ENCODE measurements around the gene CLIP4. TPM values are rescaled to one million over a fixed set of nuclear protein-coding genes. Genes with fewer than 3 reads are reported as not detected.

CLIP4 gene
- polyA plus RNA-seq, 3 donors: 14.0 to 29.6 (median 14.1) TPM

- DNase-seq (ENCODE audit: extremely low read depth in 1 of 11, low read depth in 9 of 11, low spot score in 4 of 11): no peak
Measured at GRCh38 chr2:29164091-29164846, 49.1 kb downstream of the CLIP4 start.

GRCh38 chr2:29165362-29166241 lies 50.4 kb downstream of the CLIP4 start:
- peak in 5 of 11 donors; percentile 7 to 21 (median 18) for DNase-seq (ENCODE audit: extremely low read depth in 1 of 11, low read depth in 9 of 11, low spot score in 4 of 11)

GRCh38 chr2:29166242-29167039 lies 51.2 kb downstream of the CLIP4 start:
- no peak for DNase-seq (ENCODE audit: extremely low read depth in 1 of 11, low read depth in 9 of 11, low spot score in 4 of 11)

- DNase-seq (ENCODE audit: extremely low read depth in 1 of 11, low read depth in 9 of 11, low spot score in 4 of 11): no peak
Measured at GRCh38 chr2:29174937-29175336, 59.7 kb downstream of the CLIP4 start.

GRCh38 chr2:29175338-29175737 lies 60.1 kb downstream of the CLIP4 start:
- DNase-seq (ENCODE audit: extremely low read depth in 1 of 11, low read depth in 9 of 11, low spot score in 4 of 11): no peak

- DNase-seq (ENCODE audit: extremely low read depth in 1 of 11, low read depth in 9 of 11, low spot score in 4 of 11): no peak
Measured at GRCh38 chr2:29182334-29182733, 67.1 kb downstream of the CLIP4 start.

GRCh38 chr2:29182920-29183319 lies 67.7 kb downstream of the CLIP4 start:
- no peak for DNase-seq (ENCODE audit: extremely low read depth in 1 of 11, low read depth in 9 of 11, low spot score in 4 of 11)

GRCh38 chr2:29184531-29184930 lies 69.3 kb downstream of the CLIP4 start:
- DNase-seq (ENCODE audit: extremely low read depth in 1 of 11, low read depth in 9 of 11, low spot score in 4 of 11): no peak

GRCh38 chr2:29186817-29187216 lies 71.6 kb downstream of the CLIP4 start:
- no peak for DNase-seq (ENCODE audit: extremely low read depth in 1 of 11, low read depth in 9 of 11, low spot score in 4 of 11)

GRCh38 chr2:29187926-29188325 lies 72.7 kb downstream of the CLIP4 start:
- no peak for DNase-seq (ENCODE audit: extremely low read depth in 1 of 11, low read depth in 9 of 11, low spot score in 4 of 11)

GRCh38 chr2:29189052-29189451 lies 73.8 kb downstream of the CLIP4 start:
- DNase-seq (ENCODE audit: extremely low read depth in 1 of 11, low read depth in 9 of 11, low spot score in 4 of 11): no peak

- no peak for DNase-seq (ENCODE audit: extremely low read depth in 1 of 11, low read depth in 9 of 11, low spot score in 4 of 11)
Measured at GRCh38 chr2:29191817-29192216, 76.6 kb downstream of the CLIP4 start.

- no peak for DNase-seq (ENCODE audit: extremely low read depth in 1 of 11, low read depth in 9 of 11, low spot score in 4 of 11)
Measured at GRCh38 chr2:29192526-29192925, 77.3 kb downstream of the CLIP4 start.

- DNase-seq (ENCODE audit: extremely low read depth in 1 of 11, low read depth in 9 of 11, low spot score in 4 of 11): no peak
Measured at GRCh38 chr2:29193111-29193510, 77.9 kb downstream of the CLIP4 start.

- DNase-seq (ENCODE audit: extremely low read depth in 1 of 11, low read depth in 9 of 11, low spot score in 4 of 11): no peak
Measured at GRCh38 chr2:29193681-29194080, 78.5 kb downstream of the CLIP4 start.

GRCh38 chr2:29195796-29196195 lies 80.6 kb downstream of the CLIP4 start:
- no peak for DNase-seq (ENCODE audit: extremely low read depth in 1 of 11, low read depth in 9 of 11, low spot score in 4 of 11)

GRCh38 chr2:29196792-29197788 lies 81.9 kb downstream of the CLIP4 start:
- DNase-seq (ENCODE audit: extremely low read depth in 1 of 11, low read depth in 9 of 11, low spot score in 4 of 11): peak; percentile 17 to 58 (median 50)

GRCh38 chr2:29201979-29202378 lies 86.8 kb downstream of the CLIP4 start:
- no peak for DNase-seq (ENCODE audit: extremely low read depth in 1 of 11, low read depth in 9 of 11, low spot score in 4 of 11)
